H9 (cell line): ENCODE data around the gene MRPS23. TPM values are rescaled to one million over a fixed set of nuclear protein-coding genes. Genes with fewer than 3 reads are reported as not detected.
A peak's percentile ranks its signal among the peaks of the same experiment; 100 is the strongest.

Experiments used
- DNase-seq: peaks from one replicate; pipeline ENCODE4 v3.0.0-alpha.2; 2017
- H2AFZ ChIP-seq: one replicate; pipeline ENCODE4 v1.6.1; 2013; ENCODE audit warnings: mild to moderate bottlenecking, low read length, control low read depth, moderate library complexity
- H2AK5ac ChIP-seq: 2 replicates; pipeline ENCODE4 v1.6.1; 2013; ENCODE audit warnings: low read length, control low read depth, mixed read lengths; ENCODE audit not compliant: insufficient read length
- H2BK120ac ChIP-seq: one replicate; pipeline ENCODE4 v1.6.1; 2013; ENCODE audit warnings: low read depth, mild to moderate bottlenecking, low read length, control low read depth, inconsistent platforms; ENCODE audit not compliant: poor library complexity, severe bottlenecking
- H2BK12ac ChIP-seq: 2 replicates; pipeline ENCODE4 v1.6.1; 2013; ENCODE audit warnings: low read length, control low read depth, mixed read lengths, low read depth; ENCODE audit not compliant: insufficient read length
- H2BK15ac ChIP-seq: 2 replicates; pipeline ENCODE4 v1.6.1; 2013; ENCODE audit warnings: low read depth, low read length, control low read depth
- H2BK20ac ChIP-seq: one replicate; pipeline ENCODE4 v1.6.1; 2013; ENCODE audit warnings: low read depth, mild to moderate bottlenecking, low read length, control low read depth, inconsistent platforms; ENCODE audit not compliant: poor library complexity, severe bottlenecking
- H2BK5ac ChIP-seq: 2 replicates; pipeline ENCODE4 v1.6.1; 2013; ENCODE audit warnings: low read length, control low read depth, mixed read lengths; ENCODE audit not compliant: insufficient read length
- H3K14ac ChIP-seq: 2 replicates; pipeline ENCODE4 v1.6.1; 2013; ENCODE audit warnings: low read length, control low read depth; ENCODE audit not compliant: insufficient read depth
- H3K18ac ChIP-seq: 2 replicates; pipeline ENCODE4 v1.6.1; 2013; ENCODE audit warnings: low read depth, mild to moderate bottlenecking, mixed read lengths, low read length, control low read depth; ENCODE audit not compliant: insufficient read length
- H3K23ac ChIP-seq: 2 replicates; pipeline ENCODE4 v1.6.1; 2013; ENCODE audit warnings: low read length, control low read depth, mixed read lengths, low read depth; ENCODE audit not compliant: insufficient read length
- H3K23me2 ChIP-seq: 2 replicates; pipeline ENCODE4 v1.6.1; 2013; ENCODE audit warnings: low read depth, mild to moderate bottlenecking, mixed read lengths, low read length, control low read depth; ENCODE audit not compliant: insufficient read length, poor library complexity, severe bottlenecking
- H3K27ac ChIP-seq: 2 replicates; pipeline ENCODE4 v1.5.1; 2013; ENCODE audit warnings: low read length, control low read depth, mixed read lengths, low read depth; ENCODE audit not compliant: insufficient read length
- H3K27me3 ChIP-seq: 2 replicates; pipeline ENCODE4 v1.6.1; 2013; ENCODE audit warnings: low read length, control low read depth, inconsistent platforms; ENCODE audit not compliant: insufficient read depth
- H3K4ac ChIP-seq: 2 replicates; pipeline ENCODE4 v1.6.1; 2013; ENCODE audit warnings: low read depth, mild to moderate bottlenecking, control low read depth, inconsistent platforms, low read length, moderate library complexity
- H3K4me1 ChIP-seq: 2 replicates; pipeline ENCODE4 v1.6.1; 2013; ENCODE audit warnings: low read length, control low read depth, inconsistent platforms; ENCODE audit not compliant: insufficient read depth
- H3K4me2 ChIP-seq: 2 replicates; pipeline ENCODE4 v1.6.1; 2013; ENCODE audit warnings: low read length, control low read depth, mixed read lengths; ENCODE audit not compliant: insufficient read length, insufficient read depth
- H3K56ac ChIP-seq: 2 replicates; pipeline ENCODE4 v1.6.1; 2013; ENCODE audit warnings: low read depth, mild to moderate bottlenecking, mixed read lengths, low read length, control low read depth; ENCODE audit not compliant: insufficient read length
- H3K79me1 ChIP-seq: 2 replicates; pipeline ENCODE4 v1.6.1; 2013; ENCODE audit warnings: low read depth, mild to moderate bottlenecking, moderate library complexity, low read length, control low read depth, inconsistent platforms; ENCODE audit not compliant: insufficient read depth, poor library complexity, severe bottlenecking
- H3K79me2 ChIP-seq: 2 replicates; pipeline ENCODE4 v1.6.1; 2013; ENCODE audit warnings: low read length, control low read depth, inconsistent platforms; ENCODE audit not compliant: insufficient read depth
- H3K9ac ChIP-seq: 2 replicates; pipeline ENCODE4 v1.6.1; 2013; ENCODE audit warnings: low read length, control low read depth, mixed read lengths; ENCODE audit not compliant: insufficient read length; ENCODE audit errors: extremely low read depth
- H3K9me3 ChIP-seq: one replicate; pipeline ENCODE4 v1.6.1; 2013; ENCODE audit warnings: low read depth, low read length, inconsistent platforms; ENCODE audit not compliant: control insufficient read depth
- H3T11ph ChIP-seq: one replicate; pipeline ENCODE4 v1.6.1; 2013; ENCODE audit warnings: mild to moderate bottlenecking, low read length, control low read depth, inconsistent platforms
- H4K20me1 ChIP-seq: one replicate; pipeline ENCODE4 v1.6.1; 2013; ENCODE audit not compliant: control insufficient read depth, insufficient read length, insufficient read depth
- H4K5ac ChIP-seq: 2 replicates; pipeline ENCODE4 v1.6.1; 2013; ENCODE audit warnings: low read depth, mild to moderate bottlenecking, mixed read lengths, low read length, control low read depth; ENCODE audit not compliant: insufficient read length
- H4K8ac ChIP-seq: replicated peaks from 2 replicates; pipeline ENCODE4 v1.6.1; 2013; ENCODE audit warnings: low read length, control low read depth, mixed read lengths, low read depth; ENCODE audit not compliant: insufficient read length
- H4K91ac ChIP-seq: 2 replicates; pipeline ENCODE4 v1.6.1; 2013; ENCODE audit warnings: low read depth, mild to moderate bottlenecking, moderate library complexity, mixed read lengths, low read length, control low read depth; ENCODE audit not compliant: insufficient read length
- H3K27ac Mint-ChIP-seq, 3 experiments: 2 replicates in 2 of 3; 3 replicates in 1 of 3; pipeline ENCODE4 v1.8.0; 2020 to 2021; ENCODE audit warnings: mixed read lengths in 3 of 3, mild to moderate bottlenecking in 1 of 3, moderate library complexity in 1 of 3
- H3K27me3 Mint-ChIP-seq: 2 replicates; pipeline ENCODE4 v1.8.0; 2021; ENCODE audit warnings: low read depth, mild to moderate bottlenecking, moderate library complexity, mixed read lengths
- H3K36me3 Mint-ChIP-seq, 3 experiments: 2 replicates in 2 of 3; 3 replicates in 1 of 3; pipeline ENCODE4 v1.8.0; 2020 to 2021; ENCODE audit warnings: low read depth in 3 of 3, mixed read lengths in 3 of 3; ENCODE audit not compliant: insufficient read depth in 1 of 3
- H3K4me1 Mint-ChIP-seq, 2 experiments: 2 replicates each; pipeline ENCODE4 v1.8.0; 2020; ENCODE audit warnings: mixed read lengths in 2 of 2
- H3K4me3 Mint-ChIP-seq, 2 experiments: 2 replicates in 1 of 2; 3 replicates in 1 of 2; pipeline ENCODE4 v1.8.0; 2020 to 2021; ENCODE audit warnings: mild to moderate bottlenecking in 2 of 2, mixed read lengths in 2 of 2, moderate library complexity in 1 of 2
- H3K9me3 Mint-ChIP-seq, 2 experiments: 2 replicates in 1 of 2; 3 replicates in 1 of 2; pipeline ENCODE4 v1.8.0; 2020; ENCODE audit warnings: mild to moderate bottlenecking in 2 of 2, mixed read lengths in 2 of 2, moderate library complexity in 1 of 2
- WGBS: extraction: QIAGEN DNeasy Blood & Tissue Kit; methylation state at CpG from one replicate; pipeline ENCODE4 v1.1.7; 2013; ENCODE audit warnings: missing lambda C conversion rate, low lambda C conversion rate, mixed read lengths; ENCODE audit not compliant: insufficient read length; ENCODE audit errors: extremely low coverage; 5-methylcytosine and 5-hydroxymethylcytosine counted together
- total RNA-seq: library from RNA; stranded (reverse); gene quantifications from 2 replicates; pipeline ENCODE4 v1.2.1, GENCODE V29; 2021
- TF ChIP-seq, protein P1 (sequence below): fragments of 200-600 bp; sonication (generic); conservative IDR thresholded peaks from 3 replicates; pipeline ENCODE4 v1.8.0; 2021; ENCODE audit warnings: antibody characterized with exemption, mild to moderate bottlenecking

The MRPS23 gene
- total RNA-seq, 1 experiment from 2014 or later: 62.0 TPM

DNA sequence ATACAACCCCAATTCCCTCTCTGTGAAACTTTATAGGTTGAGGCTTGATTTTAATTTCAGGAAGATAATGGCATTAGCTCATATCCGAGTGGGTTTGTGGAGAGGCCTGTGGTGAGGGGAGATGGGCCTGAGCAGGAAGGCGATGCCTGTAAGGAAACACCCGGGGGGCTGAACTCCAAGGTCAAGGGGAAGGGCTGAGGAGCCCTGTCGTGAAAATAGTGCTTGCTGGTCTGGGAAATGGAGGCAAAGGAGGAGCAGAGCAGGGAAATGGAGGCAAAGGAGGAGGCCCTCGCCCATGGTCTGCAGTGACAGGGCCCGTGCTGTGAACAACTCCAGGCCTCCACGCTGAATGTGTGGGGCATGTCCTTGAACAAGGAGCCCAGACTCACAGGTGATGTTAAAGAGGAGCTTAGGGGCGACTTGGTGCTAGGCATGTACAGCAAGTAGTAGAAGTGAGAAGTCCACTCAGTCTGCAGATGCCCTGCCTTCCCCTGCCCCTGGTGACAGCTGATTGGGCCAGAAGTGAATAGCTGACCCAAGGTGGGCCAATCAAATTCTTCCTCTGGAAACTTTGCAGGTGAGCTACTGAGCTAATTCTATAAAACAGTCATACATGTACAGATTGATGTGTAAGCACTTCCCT is 38.1 kb downstream of the MRPS23 start:
- H3K27ac Mint-ChIP-seq: no peak overlapping the region; a peak in 1 of 7 replicates
- Histone ChIP-seq H3K23ac (no peak overlapping the region), H3K27ac (no peak overlapping the region), H3K9ac (no peak overlapping the region), H3K79me2 (no peaks in the 10 kb centered on the region), H3K4me2 (no peak overlapping the region), H2BK20ac (no peak overlapping the region), H4K20me1 (no peaks in the 10 kb centered on the region), H3K23me2 (no peaks in the 10 kb centered on the region), H2BK5ac (no peak overlapping the region), H4K5ac (no peak overlapping the region), H2AFZ (no peak overlapping the region), H4K91ac (no peak overlapping the region), H3T11ph (no peak overlapping the region), H3K27me3 (no peaks in the 10 kb centered on the region), H3K56ac (no peak overlapping the region), H2BK12ac (no peak overlapping the region), H3K14ac (no peak overlapping the region; the same call in 1 of the 2 replicates), H2BK15ac (no peak overlapping the region), H3K4ac (no peak overlapping the region), H3K4me1 (no peaks in the 10 kb centered on the region), H3K9me3 (no peaks in the 10 kb centered on the region), H4K8ac (no peak overlapping the region), H2BK120ac (no peak overlapping the region), H3K18ac (no peak overlapping the region), H3K79me1 (no peaks in the 10 kb centered on the region), H2AK5ac (no peak overlapping the region)
- H3K36me3 Mint-ChIP-seq: no peaks in the 10 kb centered on the region
- DNase-seq: peak; percentile 52
- TF ChIP-seq, protein P1, sequence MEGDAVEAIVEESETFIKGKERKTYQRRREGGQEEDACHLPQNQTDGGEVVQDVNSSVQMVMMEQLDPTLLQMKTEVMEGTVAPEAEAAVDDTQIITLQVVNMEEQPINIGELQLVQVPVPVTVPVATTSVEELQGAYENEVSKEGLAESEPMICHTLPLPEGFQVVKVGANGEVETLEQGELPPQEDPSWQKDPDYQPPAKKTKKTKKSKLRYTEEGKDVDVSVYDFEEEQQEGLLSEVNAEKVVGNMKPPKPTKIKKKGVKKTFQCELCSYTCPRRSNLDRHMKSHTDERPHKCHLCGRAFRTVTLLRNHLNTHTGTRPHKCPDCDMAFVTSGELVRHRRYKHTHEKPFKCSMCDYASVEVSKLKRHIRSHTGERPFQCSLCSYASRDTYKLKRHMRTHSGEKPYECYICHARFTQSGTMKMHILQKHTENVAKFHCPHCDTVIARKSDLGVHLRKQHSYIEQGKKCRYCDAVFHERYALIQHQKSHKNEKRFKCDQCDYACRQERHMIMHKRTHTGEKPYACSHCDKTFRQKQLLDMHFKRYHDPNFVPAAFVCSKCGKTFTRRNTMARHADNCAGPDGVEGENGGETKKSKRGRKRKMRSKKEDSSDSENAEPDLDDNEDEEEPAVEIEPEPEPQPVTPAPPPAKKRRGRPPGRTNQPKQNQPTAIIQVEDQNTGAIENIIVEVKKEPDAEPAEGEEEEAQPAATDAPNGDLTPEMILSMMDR: no peak
- no peaks in the 10 kb centered on the region for H3K9me3 Mint-ChIP-seq
- no peak overlapping the region for H3K4me3 Mint-ChIP-seq
- no CpG with 5 or more reads among the region's 8 CpGs for WGBS
- peaks cover 5 to 18% of the 10 kb centered on the region in 2 experiments; a peak in 3 of 4 replicates for H3K4me1 Mint-ChIP-seq
- peaks cover 28% of the 10 kb centered on the region for H3K27me3 Mint-ChIP-seq
